Measurements from ENCODE around the gene NRDC. TPM values are rescaled to one million over a fixed set of nuclear protein-coding genes. Genes with fewer than 3 reads are reported as not detected.
"Not testable (repeated sequence)": the region's sequence is repeated elsewhere in the genome, so short reads cannot be mapped to it uniquely, and the experiment has no call there.

The NRDC gene
- total RNA-seq, 1 donor from 2014 or later, result 122 TPM

DNA sequence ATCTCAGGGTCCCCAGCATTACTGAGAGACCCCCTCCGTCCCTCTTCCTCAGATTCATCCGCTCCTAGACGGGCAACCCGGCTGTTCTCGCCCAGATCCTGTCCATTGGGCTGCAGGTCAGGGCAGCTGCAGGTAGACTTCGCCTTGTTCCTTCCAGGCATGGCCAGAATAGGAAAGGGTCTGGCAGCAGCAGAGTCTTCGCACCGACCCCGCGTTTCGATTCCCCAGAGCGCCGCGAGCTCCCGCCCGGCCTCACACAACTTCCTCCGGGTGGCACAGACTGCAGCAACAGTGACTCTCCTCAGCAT is 265 bp downstream of the NRDC start:
- DNase-seq (ENCODE audit: low spot score), result no peak
- TF ChIP-seq, protein P1, sequence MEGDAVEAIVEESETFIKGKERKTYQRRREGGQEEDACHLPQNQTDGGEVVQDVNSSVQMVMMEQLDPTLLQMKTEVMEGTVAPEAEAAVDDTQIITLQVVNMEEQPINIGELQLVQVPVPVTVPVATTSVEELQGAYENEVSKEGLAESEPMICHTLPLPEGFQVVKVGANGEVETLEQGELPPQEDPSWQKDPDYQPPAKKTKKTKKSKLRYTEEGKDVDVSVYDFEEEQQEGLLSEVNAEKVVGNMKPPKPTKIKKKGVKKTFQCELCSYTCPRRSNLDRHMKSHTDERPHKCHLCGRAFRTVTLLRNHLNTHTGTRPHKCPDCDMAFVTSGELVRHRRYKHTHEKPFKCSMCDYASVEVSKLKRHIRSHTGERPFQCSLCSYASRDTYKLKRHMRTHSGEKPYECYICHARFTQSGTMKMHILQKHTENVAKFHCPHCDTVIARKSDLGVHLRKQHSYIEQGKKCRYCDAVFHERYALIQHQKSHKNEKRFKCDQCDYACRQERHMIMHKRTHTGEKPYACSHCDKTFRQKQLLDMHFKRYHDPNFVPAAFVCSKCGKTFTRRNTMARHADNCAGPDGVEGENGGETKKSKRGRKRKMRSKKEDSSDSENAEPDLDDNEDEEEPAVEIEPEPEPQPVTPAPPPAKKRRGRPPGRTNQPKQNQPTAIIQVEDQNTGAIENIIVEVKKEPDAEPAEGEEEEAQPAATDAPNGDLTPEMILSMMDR (IDR thresholded peaks at IDR 0.05), result no peak
- H3K36me3 Mint-ChIP-seq (ENCODE audit: low read depth), result no peaks in the 10 kb centered on the region
- no peak overlapping the region for H3K27ac Mint-ChIP-seq (ENCODE audit: unreplicated experiment)
- no peaks in the 10 kb centered on the region for H3K27me3 Mint-ChIP-seq (ENCODE audit: low read depth)
- H3K4me1 Mint-ChIP-seq (ENCODE audit: low read depth), result peaks cover 19% of the 10 kb centered on the region
- no peak overlapping the region for H3K4me3 Mint-ChIP-seq (ENCODE audit: unreplicated experiment)
- no peaks in the 10 kb centered on the region for H3K9me3 Mint-ChIP-seq (ENCODE audit: low read depth)

DNA sequence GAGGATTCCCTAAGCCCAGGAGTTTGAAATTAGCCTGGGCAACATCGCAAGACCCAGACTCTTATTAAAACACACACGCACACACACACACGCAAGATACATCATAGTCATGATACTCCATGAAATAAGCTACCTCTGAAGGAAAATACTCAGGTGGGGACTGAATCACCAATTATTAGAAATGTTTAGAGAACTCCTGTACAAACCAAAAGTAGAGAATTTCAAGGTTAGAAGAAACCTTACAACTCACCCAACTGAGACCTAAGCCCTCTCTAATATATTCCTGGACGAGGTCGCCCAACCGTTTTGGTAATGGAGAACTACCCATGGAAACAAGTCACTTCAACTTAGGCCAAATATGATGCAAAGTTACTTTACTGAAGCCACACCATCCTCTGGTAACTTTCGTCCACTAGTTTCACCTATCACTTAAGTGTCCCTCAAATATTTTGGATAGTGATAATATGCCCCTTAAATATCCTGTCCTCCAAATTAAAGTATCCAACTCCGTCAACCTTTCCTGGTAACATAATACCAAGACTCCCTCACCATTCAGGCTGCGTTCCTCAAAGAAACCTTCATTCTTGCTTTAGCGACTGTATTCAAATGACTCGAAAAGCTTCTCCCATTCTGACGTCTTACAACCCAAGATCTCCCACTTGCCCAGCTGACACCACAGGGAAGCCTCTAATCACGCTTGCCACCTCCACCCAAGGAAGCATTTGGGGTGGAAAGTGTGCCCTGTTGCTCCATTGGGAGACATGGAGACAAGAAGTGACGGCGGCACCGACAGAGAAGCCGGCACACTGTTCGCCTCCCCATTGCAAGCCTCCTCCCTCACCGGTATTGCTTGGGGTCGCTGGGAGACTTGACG is 856 bp downstream of the NRDC start:
- H3K27me3 Mint-ChIP-seq (ENCODE audit: low read depth), result no peaks in the 10 kb centered on the region
- H3K36me3 Mint-ChIP-seq (ENCODE audit: low read depth), result no peaks in the 10 kb centered on the region
- TF ChIP-seq, protein P1 (IDR thresholded peaks at IDR 0.05), result no peak
- DNase-seq (ENCODE audit: low spot score), result no peak
- no peaks in the 10 kb centered on the region for H3K9me3 Mint-ChIP-seq (ENCODE audit: low read depth)
- no peak overlapping the region for H3K4me3 Mint-ChIP-seq (ENCODE audit: unreplicated experiment)
- H3K27ac Mint-ChIP-seq (ENCODE audit: unreplicated experiment), result no peak overlapping the region
- H3K4me1 Mint-ChIP-seq (ENCODE audit: low read depth), result peaks cover 19% of the 10 kb centered on the region

DNA sequence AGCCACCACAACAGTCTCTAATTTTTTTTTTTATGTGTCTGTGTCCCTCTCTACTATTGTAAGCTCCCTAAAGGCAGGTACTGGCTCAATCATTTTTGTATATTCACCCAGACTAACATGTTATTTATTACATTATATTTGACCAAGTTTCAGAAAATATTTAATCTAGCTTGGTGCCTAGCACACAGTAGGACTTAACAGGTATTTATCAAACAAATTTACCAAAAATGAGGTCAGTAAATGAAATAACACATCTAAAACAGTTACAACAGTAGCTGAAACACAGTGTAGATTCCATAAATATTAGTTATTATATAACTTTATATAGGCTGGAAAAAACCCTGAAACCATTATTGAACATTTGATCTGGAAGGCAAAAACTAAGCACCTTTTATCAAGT is 2.7 kb downstream of the NRDC start:
- Mint-ChIP-seq H3K27me3 (ENCODE audit: low read depth) (no peaks in the 10 kb centered on the region), H3K4me1 (ENCODE audit: low read depth) (peaks cover 28% of the 10 kb centered on the region), H3K36me3 (ENCODE audit: low read depth) (no peaks in the 10 kb centered on the region), H3K4me3 (ENCODE audit: unreplicated experiment) (no peak overlapping the region), H3K27ac (ENCODE audit: unreplicated experiment) (no peak overlapping the region), H3K9me3 (ENCODE audit: low read depth) (no peaks in the 10 kb centered on the region)
- TF ChIP-seq, protein P1 (IDR thresholded peaks at IDR 0.05), result no peak
- DNase-seq (ENCODE audit: low spot score), result no peak

DNA sequence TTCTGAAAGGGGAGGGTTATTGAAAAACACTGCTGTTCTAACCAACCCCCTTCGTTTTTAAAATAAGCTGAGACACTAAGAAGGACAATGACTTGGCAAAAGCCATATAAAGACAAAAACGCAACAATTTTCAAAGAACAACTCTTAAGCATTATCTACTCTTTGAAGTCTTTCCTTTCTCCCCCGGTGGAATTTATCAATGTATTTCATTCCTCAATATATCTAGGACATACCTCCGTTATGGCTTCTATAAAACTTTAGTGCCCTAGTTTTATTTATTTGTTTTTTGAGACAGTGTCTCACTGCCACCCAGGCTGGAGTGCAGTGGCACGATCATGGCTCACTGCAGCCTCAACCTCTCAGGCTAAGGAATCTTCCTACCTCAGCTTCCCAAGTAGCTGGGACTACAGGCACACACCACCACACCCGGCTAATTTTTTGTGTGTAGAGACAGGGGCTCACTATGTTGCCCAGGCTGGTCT is 3.2 kb downstream of the NRDC start:
- peaks cover 33% of the 10 kb centered on the region for H3K4me1 Mint-ChIP-seq (ENCODE audit: low read depth)
- H3K36me3 Mint-ChIP-seq (ENCODE audit: low read depth), result no peaks in the 10 kb centered on the region
- H3K4me3 Mint-ChIP-seq (ENCODE audit: unreplicated experiment), result no peak overlapping the region
- no peak for DNase-seq (ENCODE audit: low spot score)
- H3K27me3 Mint-ChIP-seq (ENCODE audit: low read depth), result no peaks in the 10 kb centered on the region
- H3K9me3 Mint-ChIP-seq (ENCODE audit: low read depth), result no peaks in the 10 kb centered on the region
- H3K27ac Mint-ChIP-seq (ENCODE audit: unreplicated experiment), result peak overlapping the region; percentile 36
- TF ChIP-seq, protein P1 (IDR thresholded peaks at IDR 0.05), result no peak

DNA sequence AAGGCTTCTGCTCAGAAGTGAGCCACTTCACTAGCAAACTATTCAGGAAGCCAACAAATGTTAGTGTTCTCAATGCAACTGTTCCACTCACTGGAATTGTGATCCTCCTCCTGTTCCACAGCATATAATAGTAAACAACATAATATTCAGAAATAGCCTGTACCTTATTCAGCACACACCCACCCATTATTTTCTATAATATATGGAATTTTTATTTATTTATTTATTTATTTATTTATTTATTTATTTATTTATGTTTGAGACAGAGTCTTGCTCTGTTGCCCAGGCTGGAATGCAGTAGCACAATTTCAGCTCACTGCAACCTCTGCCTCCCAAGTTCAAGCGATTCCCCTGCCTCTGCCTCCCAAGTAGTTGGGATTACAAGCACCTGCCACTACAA is 5.3 kb downstream of the NRDC start:
- H3K36me3 Mint-ChIP-seq (ENCODE audit: low read depth); H3K9me3 Mint-ChIP-seq (ENCODE audit: low read depth); H3K4me3 Mint-ChIP-seq (ENCODE audit: unreplicated experiment); H3K27me3 Mint-ChIP-seq (ENCODE audit: low read depth); H3K27ac Mint-ChIP-seq (ENCODE audit: unreplicated experiment); DNase-seq (ENCODE audit: low spot score): not testable (repeated sequence)
- peaks cover 43% of the 10 kb centered on the region for H3K4me1 Mint-ChIP-seq (ENCODE audit: low read depth)

Data from chondrocyte (in vitro differentiated cells).